T47D (cell line): ENCODE results near the gene LRRK2.
A peak's percentile ranks its signal among the peaks of the same experiment; 100 is the strongest.
"Not testable (repeated sequence)": the region's sequence is repeated elsewhere in the genome, so short reads cannot be mapped to it uniquely, and the experiment has no call there.

Source experiments
- DNase-seq, 2 experiments: peaks; one replicate each; pipeline versions ENCODE4 v3.0.0 to v3.0.0-alpha.2; 2011 to 2012; ENCODE audit warnings: low read depth in 1 of 2, low spot score in 1 of 2
- JUND ChIP-seq: IDR thresholded peaks from 2 replicates; pipeline ENCODE4 v1.6.1; 2012; ENCODE audit warnings: low read depth
- in situ Hi-C: cut with HindIII; loops from 2 replicates; pipeline ENCODE4 v1.10.0; 2016; ENCODE audit warnings: low sequenced_read_pairs, low pct_unique_long_range_greater_than_20kb

Gene LRRK2

GRCh38 chr12:40202095-40203059 lies 22.4 kb upstream of the LRRK2 start:
- no peak for TF ChIP-seq JUND
- in situ Hi-C loops, result no loop called here
- no peak for DNase-seq

GRCh38 chr12:40203060-40203430 lies 21.8 kb upstream of the LRRK2 start:
- in situ Hi-C loops, result no loop called here

GRCh38 chr12:40204337-40204736 lies 20.5 kb upstream of the LRRK2 start:
- in situ Hi-C loops, result no loop called here
- no peak for DNase-seq
- no peak for TF ChIP-seq JUND

More at GRCh38 chr12:40203060-40203430, 21.8 kb upstream of the LRRK2 start:
- no peak for DNase-seq
- TF ChIP-seq JUND, result no peak

GRCh38 chr12:40207551-40207950 lies 17.2 kb upstream of the LRRK2 start:
- no peak for TF ChIP-seq JUND
- no peak for DNase-seq
- in situ Hi-C loops, result no loop called here

DNA sequence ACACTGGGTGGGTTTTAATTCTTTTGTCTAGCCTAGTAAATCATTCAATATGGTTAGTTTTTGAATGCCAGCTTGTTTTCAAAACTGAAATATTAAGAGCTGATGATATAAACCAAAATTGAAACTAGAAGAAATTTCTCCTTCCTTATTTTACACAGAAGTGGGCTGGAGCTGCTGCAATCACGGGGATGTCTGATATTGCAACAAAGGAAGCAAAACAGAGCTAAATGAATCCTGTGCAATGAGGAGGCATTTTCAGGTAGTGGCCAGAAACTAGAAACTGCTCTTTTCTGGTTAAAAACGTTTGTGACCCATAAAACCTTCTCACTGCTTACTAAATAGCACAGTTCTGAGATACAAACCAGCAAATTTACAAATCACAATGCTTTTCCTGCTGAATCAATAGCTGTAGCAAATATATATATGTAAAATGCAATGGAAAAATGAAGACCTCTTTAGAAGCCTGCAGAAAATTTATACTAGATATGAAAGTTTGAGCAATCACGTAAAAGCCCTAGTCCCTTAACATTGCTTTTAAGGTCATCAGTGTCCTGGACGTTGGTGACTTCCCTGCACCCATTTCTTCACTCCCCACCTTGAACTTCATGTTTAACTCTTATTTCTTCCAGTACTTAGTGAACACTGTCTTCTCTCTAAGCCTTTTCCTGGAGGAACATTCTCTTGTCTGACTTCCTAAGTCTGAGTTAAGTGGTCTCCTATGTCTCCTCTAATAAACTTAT lies 15.9 kb upstream of the LRRK2 start:
- in situ Hi-C loops, result no loop called here
- no peak for TF ChIP-seq JUND
- DNase-seq, result no peak

DNA sequence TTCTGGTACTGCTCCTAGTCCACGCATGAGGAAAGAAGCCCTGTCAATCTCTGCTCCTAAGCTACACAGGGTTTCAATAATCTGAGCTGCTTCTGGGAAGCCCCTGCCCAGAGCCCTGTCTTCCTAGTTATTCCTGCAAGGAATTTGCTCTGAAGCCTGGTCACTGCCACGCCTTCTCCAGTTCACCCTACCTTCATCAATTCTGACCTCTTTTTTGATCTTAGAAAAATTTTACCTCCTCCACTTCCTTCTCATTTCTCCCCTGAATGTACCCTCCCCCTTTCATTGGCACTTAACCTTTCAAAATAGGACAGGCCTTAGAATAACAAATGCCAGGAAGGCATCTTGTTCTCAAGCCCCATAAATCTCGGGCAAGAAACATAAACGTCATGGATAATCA lies 14.9 kb upstream of the LRRK2 start:
- in situ Hi-C loops, result no loop called here
- TF ChIP-seq JUND, result no peak
- no peak for DNase-seq

GRCh38 chr12:40211186-40211585 lies 13.6 kb upstream of the LRRK2 start:
- in situ Hi-C loops, DNase-seq: not testable (repeated sequence)

DNA sequence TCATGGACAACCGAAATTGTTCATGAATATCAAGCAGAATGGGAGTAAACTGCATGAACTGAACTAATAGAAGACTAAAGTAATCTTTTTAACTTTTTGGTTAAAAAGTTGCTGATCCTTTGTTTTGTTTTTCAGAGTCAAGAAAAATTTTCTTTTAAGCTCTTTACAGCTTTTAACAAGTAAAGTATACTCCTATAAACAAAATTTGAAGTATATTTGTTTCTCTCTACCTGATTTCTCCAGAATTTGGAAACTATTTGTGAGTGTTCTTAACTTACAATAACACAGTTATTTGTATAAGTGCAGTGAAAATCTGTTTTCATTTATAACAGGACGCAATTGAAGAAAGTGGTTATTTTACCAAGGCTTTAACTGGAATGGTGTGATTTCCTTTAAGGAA lies 12.2 kb upstream of the LRRK2 start:
- in situ Hi-C loops, result no loop called here
- TF ChIP-seq JUND, result no peak
- no peak for DNase-seq

- in situ Hi-C loops, result no loop called here
- no peak for TF ChIP-seq JUND
- no peak for DNase-seq
Observed at GRCh38 chr12:40215982-40216381, 8.8 kb upstream of the LRRK2 start.

- in situ Hi-C loops, result no loop called here
- TF ChIP-seq JUND, result no peak
- peak in 1 of 2 experiments; percentile 2 for DNase-seq
Observed at GRCh38 chr12:40216516-40217288, 8.1 kb upstream of the LRRK2 start.

- DNase-seq, result no peak
- TF ChIP-seq JUND, result no peak
- in situ Hi-C loops, result no loop called here
Observed at GRCh38 chr12:40219760-40220159, 5.0 kb upstream of the LRRK2 start.

DNA sequence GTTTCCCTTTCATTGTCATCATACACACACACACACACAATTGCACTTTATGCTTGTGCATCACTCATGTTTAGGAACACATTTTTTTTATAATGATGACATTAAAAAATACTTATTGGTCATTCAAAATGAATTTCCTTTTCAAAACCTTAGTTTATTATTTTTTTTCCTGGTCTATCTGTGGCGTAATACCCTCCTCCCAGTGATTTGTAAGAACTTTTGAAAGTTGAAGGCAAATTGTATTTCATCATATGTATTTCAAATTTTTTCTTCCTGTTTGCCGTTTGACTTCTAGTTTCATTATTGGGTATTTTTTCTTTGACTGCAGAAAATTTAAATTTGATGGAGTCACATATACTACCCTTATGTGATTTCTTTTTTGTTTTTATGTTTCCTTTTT lies 2.5 kb upstream of the LRRK2 start:
- DNase-seq, result no peak
- in situ Hi-C loops, result no loop called here
- no peak for TF ChIP-seq JUND
